Activated CD8-positive, alpha-beta memory T cell treated with anti-CD3 and anti-CD28 coated beads, Interleukin-2, amount 50 U/mL, for 4 hours (primary cell): Measurements from ENCODE around the gene C21orf58.

Source experiments
- DNase-seq: peaks from one replicate; pipeline ENCODE4 v3.0.0-alpha.2; 2020

The C21orf58 gene

DNA sequence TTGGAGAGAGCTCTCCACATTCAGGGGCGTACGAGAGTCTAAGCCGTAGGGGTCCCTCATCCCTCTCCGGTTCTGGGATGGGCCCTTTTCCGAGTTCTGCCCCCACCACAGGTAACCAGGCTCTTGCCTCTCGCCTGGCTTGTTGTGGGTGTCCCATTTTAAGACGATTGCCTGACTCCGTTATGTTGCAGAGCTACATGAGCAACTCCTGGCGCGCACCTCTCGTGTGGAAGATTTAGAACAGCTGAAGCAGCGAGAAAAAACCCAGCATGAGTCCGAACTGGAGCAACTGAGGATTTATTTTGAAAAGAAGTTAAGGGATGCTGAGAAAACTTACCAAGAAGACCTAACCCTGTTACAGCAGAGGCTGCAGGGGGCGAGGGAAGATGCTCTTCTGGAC is 29.2 kb upstream of the C21orf58 start:
- DNase-seq, result no peak

DNA sequence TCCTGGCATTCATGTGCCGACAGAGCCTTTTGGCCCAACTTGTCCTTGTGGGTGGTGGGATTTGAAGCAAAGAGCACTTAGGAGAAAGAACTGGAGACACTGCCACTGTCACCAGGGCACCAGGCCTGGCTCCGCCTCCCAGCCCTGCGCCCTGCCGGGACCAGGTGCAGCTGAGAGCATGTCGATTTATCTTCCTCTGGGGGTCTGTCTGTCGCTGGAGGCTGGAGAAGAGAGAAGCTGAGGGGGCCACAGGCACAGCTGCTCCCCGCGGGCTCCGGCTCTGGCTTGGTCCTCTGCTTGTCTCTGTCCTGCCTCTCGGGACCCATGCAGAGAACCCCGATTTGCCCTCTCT is 28.5 kb upstream of the C21orf58 start:
- DNase-seq, result no peak

DNA sequence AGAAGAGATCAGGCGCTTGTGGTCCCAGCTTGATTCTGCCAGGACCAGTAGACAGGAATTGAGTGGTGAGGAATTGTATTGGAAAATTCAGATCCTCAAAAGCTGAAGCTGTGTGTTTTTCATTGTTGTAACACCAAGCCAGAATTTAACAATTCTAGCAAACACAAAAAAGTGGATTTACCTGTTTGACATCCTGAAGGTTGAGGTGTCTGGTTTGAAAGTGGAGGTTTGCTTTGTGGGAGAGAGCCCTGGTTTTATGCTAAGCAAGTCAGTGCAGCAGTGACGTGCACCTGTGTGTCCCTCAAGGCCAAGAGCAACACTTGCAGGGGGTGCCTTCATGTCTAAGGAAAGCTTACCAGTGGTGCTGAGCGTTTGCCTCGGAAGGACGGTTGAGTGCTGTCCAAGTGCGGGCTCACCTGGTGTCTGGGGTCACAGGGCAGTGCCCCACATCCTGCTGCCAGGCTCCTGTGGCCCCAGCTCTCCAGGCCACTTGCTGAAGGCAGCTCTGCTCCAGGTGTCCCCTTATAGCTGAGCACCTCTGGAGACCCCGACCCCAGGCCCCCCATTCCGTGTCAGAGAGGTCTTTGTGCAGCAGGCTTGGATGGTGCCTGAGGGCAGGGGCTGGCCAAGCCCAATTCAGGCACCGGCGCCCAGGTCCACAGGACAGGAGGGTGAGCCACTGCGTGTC is 27.9 kb upstream of the C21orf58 start:
- DNase-seq, result no peak

DNA sequence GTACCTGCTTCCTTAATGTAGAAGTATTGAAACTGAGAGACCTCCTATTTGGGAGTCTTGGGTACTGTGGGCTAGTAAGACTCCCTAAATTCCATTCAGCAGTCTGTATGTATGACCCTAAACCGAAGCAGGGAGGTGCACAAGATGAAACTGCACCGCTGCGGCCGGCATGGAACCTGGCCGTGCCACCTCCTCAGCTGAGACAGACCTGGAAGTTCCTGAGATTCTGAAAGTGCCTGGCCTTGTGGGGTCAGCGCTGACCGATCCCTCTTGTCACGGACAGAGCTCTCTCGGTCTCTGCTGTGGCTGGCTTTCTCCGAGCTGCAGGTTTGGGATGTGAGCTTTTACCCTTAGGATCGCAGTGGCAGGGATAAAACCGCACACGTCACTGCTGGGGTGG is 27.3 kb upstream of the C21orf58 start:
- DNase-seq, result no peak

DNA sequence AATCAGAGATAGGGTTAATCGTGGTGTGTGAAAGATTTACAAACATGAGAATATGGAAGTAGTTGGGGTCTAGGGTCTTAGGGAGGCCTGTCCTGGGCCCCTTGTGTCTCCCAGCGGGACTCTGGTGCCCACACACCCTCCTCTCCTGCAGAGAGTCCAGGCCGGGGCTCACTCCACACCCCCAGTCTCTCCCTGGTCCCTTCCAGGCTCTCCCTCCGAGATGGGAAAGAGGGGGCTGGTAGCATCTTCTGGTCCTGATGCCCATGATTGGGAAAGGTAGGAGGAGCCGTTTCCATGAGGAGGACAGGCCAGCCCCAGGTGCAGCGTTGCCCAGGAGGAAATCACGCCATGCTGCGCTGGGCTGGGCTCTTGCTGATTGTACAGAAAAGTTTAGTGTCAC is 26.9 kb upstream of the C21orf58 start:
- no peak for DNase-seq

DNA sequence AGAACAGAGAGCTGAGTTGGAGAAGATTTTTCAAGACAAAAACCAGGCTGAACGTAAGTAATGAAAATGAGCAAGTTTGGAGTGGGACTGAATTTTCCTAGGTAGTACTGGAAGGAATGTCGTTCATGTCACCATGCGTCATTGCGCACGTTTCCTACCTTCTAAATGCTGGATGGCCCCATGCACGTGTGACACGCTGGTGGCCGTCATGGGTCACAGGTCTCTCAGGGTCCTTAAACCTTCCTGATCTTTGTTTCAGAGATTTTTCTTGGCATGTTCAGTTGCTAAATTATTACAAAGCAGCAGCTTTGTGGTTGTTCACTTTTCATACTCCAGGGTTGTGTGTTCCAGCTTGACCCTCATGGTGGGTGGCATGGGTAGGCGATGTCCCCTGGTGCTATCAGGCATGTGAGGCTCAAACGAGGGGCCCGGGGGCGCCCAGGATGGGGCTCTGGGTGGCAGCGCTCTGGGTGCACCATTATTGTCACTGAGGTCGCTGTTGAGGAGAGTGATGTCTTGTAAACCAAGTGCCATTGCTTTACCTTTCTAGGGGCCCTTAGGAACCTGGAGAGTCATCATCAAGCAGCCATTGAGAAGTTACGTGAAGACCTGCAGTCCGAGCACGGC is 25.6 kb upstream of the C21orf58 start:
- DNase-seq, result no peak

DNA sequence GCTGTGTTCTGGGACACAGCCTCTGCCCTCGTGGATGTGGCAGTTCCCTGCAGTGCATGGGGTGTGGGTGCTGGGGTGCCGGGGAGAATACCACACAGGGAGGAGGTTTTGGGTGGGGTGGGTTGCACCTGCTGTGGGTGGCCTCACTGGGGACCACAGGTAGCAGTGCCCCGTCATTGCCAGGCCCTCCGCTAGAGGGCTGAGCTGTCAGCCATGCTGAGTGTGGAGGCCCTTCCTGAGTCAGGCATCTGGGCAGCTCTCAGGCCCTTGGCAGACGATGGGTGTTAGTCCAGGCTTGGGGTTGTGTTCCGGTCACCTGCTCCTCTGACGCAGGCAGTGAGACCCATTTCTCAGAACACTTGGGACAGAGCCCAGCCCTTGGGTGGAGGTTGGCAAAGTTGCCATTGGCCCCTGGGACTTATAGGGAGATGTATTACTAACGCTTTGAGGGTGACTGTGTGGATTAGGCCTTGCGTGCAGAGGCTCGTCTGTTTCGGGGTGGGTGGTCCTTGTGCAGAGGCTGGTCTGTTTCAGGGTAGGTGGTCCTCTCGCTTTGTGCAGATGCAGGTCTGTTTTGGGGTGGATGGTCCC is 24.2 kb upstream of the C21orf58 start:
- no peak for DNase-seq

DNA sequence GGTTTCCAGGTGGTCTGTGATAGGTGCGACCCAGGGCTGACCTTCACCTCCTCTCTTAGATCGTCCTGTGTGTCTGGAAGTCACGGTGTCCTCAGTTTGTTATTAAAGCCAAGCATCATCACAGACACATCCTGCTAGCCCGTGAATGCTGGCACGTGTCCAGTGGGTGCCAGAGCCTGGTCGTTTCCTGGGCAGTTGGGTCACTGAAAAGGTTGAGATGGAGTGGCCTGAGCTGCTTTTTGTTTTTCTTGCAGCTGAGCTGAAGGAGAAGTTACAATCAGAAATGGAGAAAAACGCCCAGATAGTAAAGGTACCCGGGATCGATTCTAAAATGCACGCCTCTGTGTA is 23.5 kb upstream of the C21orf58 start:
- DNase-seq, result no peak

DNA sequence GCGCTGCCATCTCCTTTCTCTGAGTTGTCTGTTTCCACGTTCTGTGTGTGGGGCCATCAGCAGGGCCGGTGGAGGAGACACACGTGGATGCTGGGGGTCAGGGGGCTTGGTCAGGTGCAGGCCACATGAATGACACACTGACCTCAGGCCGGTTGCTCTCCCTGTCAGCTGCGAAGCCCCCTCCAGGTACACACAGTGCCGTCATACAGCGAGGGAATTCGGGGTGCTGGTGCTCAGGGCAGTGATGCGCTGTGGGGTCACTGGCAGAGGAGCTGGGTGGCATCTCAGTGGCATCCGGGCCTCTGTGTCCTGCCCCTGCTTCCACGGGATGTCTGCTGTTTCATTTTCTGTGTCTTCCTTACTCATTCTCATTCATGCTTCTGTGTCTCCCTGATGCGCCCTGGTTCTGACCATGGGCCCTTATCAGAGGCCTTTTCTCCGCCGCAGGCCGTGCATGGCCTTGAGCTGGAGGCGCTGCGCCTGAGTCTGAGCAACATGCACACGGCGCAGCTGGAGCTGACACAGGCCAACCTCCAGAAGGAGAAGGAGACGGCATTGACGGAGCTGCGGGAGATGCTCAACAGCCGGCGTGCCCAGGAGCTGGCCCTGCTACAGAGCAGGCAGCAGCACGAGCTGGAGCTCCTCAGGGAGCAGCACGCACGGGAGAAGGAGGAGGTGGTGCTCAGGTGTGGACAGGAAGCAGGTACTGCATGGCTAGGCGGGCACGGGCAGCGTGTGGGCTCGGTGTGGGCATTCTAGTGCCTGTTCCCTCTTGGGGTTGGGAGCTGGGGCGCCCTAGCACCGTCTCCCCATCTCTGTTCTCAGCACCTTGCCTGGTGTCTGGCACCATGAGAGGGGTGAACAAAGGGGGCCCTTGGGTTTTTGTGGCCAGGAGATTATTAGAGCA is 22.9 kb upstream of the C21orf58 start:
- DNase-seq, result no peak

DNA sequence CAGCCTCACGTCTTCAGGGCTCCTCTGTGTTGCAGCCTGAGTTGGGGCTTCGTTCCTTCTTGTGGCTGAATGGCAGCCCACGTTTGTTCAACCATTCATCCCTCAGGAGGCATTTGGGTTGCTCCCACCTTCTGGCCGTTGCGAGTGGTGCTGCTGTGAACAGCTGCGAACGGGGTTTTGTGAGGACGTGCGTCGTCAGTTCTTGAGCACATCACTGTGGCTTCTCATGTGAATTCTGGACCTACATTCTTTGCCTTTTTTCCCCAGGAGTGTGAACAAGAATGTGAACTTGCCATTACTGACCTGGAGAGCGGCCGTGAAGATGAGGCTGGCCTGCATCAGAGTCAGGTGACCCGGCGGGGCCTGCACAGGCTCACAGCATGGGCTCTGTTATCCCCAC is 22.2 kb upstream of the C21orf58 start:
- no peak for DNase-seq

DNA sequence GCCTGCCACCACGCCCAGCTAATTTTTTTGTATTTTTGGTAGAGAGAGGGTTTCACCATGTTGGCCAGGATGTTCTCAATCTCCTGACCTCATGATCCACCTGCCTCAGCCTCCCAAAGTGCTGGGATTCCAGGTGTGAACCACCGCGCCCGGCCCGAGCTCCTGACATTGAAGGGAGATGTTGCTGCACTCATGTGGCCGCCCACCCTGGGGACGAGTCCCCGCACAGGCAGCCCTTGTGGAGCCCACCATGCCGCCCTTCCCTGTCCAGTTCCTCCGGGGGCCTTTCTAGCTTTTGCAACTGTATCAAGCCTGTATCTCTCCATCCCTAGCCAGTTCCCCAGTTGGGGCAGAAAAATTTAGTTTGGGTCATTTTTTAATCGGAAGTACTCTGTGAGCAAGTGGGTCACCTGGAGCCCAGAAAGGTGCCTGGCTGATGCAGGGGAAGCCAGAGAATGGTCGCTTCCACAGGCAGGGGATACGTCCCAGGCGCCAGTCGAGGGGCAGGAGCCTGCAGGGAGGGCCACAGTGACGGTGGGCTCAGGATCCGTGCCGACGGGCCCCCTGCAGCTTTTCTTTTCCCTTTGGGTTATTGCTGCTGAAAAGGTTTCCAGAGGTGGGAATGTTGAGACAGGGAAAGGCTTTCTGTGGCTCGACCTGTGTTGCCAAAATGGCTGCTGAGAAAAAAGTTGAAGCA is 20.7 kb upstream of the C21orf58 start:
- no peak for DNase-seq

DNA sequence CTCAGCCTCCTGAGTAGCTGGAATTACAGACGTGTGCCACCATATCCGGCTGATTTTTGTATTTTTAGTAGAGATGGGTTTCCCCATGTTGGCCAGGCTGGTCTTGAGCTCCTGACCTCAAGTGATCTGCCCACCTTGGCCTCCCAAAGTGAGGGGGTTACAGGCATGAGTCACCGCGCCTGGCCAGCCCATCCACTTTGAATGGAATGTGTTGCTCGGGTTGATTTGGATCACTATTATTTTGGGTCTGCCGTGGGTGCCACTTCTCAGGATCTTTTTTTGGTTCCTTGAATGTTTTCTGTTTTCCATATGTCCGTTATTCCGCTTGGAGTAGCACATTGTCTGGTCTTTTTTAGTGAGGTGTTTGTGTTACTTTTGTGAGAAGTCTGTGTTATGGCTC is 17.3 kb upstream of the C21orf58 start:
- DNase-seq, result no peak

DNA sequence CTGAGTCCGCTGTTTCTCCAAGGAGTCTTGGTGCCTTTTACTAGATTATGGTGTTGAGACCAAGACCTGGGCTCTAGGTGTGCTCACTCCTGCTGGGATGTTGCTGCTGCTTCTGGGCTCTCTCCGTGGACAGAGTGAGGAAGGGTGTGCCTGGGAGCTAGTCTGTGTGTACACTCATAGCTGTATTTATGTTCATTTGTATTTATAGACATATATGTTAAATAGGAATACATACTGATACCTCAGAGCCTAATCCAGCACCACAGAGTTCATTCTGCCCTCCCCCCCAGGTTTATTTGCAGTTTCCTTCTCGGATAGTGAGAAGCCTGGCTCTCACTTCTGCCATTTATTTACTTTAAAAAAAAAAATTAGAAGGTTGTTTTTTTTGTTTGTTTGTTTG is 12.9 kb upstream of the C21orf58 start:
- no peak for DNase-seq

DNA sequence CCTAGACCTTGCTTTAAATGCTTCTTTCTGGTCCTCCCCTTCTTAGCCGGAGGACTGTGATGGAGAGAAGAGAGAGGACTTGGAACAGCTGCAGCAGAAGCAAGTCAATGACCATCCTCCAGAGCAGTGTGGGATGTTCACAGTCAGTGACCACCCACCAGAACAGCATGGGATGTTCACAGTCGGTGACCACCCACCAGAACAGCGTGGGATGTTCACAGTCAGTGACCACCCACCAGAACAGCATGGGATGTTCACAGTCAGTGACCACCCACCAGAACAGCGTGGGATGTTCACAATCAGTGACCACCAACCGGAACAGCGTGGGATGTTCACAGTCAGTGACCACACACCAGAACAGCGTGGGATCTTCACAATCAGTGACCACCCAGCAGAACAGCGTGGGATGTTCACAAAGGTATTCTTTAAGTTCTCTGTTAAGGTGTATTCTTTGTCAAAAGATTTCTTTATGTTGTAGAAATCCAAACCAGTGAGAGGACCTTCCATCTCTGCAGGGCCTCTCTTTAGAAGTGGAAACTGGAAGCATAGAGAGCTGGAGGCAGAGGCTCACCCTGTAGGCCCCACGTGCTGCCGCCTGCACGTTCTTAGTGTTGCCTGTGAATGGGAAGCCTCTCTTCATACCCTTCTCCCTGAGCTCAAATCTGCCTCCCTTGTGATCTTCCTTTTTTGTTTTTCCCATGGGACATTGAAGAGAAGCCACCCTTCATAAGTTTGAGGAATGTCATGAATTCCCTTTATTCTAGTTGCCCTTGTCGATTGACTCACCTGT is 10.9 kb upstream of the C21orf58 start:
- no peak for DNase-seq

DNA sequence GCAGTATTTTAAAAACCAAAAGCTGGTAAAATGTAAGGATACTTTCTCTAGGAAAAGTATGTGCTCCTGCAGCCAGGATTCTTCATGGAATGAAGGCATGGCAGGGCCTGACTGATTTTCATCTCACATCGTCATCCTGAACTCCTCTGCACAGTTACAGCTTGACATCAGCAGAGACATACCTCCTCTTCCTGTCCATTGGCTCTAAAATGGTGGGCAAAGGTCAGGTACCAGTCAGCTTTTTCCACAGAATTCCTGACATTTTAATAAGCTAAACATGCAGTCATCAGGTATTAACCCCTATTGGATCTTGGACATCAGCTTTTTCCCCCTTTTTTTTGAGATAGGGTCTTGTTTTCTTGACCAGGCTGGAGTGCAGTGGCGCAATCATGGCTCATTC is 6.1 kb upstream of the C21orf58 start:
- DNase-seq, result no peak

DNA sequence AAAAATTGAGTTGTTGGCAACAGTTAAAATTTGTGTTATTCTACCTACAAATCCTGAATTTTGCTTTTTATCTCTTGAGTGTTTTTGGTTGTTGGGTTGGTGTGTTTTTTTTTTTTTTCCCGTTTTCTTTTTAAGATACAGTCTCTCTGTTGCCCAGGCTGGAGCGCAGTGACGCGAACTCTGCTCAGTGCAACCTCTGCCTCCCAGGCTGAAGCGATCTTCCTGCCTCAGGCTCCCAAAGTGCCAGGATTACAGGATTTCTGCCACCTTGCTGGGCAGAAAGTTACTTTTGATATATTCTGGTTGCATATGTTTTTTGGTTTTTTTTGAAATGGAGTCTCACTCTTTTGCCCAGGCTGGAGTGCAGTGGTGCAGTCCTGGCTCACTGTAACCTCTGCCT is 4.5 kb upstream of the C21orf58 start:
- DNase-seq, result no peak

DNA sequence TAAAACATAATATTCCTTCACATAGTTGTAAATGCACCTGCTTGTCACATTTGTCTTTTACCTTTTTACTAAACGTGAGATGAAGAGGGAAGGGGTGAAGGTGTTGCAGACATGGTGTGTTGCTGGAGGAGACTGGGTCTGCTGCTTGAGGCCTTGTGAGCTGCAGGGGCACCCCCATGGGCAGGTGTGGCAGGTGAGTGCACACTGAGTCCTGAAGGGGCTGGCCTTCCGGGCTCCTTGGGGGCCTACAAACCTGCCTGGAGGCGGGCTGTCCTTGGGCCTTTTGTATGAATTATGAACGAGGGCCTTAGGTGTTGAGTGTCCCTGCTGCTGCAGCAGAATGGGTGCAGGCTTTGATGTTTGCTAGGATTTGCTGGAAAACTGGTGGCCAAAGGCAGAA is 4.0 kb upstream of the C21orf58 start:
- no peak for DNase-seq

DNA sequence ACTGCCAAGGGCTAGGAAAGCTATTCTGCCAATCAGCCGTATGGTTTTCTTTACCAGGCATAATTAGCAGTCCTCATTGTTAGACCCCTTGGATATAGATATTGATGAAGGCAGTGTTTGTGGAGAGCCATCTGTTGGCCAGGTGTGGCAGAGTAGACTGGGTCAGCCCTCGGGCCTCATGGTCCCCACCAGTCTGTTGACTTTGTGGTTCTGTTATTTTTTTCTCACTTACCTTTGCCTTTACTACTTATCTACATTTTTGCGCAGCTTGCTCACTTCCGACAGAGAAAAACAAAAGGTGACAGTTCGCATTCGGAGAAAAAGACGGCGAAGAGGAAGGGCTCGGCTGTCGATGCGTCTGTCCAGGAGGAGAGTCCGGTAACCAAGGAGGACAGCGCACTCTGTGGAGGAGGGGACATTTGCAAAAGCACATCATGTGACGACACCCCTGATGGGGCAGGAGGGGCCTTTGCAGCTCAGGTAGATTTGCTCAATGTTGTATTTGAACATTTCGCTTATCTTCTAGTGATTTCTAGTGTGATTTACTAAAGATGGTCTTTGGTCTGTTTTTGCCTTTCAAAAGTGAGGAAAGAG is 2.5 kb upstream of the C21orf58 start:
- no peak for DNase-seq

DNA sequence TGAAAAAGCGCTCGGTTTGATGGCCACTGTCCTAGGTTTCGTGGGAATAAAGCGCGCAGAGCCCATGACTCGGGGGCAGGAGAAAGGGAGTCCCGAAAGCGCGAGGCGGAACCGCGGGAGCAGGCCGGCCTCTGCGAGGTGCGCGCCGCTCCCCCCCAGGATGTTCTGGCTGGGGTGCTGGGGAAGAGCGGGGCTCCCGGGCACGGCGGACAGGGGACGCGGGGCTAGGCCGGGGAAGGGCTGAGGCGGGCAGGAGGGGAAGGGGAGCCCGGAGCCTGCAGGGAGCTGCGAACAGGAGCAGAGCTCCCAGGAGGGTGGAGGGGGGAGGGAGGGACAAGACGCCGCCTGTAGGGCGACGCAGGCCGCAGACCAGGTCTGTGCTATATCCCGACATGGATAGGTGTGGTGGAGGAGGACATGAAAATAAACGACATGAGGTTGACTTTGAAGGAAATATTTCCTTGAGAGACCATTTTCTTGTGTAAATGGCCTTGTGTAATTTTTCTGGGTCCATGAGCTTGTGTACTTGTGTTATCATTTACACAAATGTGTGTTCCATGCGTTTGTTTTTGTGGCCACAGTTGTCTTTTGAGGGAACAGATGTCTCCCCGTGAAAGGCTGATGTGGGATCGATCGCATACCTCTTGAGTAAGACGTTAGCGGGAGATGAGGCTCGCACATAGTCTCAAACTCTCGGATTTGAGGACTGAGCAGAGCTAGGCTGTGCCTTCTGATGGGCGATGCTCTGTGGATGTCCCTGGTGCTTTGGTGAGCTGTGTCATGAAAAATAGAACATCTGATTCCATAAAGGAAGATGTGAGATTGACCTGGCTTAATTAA is 1.6 kb upstream of the C21orf58 start:
- DNase-seq, result peak; percentile 39

DNA sequence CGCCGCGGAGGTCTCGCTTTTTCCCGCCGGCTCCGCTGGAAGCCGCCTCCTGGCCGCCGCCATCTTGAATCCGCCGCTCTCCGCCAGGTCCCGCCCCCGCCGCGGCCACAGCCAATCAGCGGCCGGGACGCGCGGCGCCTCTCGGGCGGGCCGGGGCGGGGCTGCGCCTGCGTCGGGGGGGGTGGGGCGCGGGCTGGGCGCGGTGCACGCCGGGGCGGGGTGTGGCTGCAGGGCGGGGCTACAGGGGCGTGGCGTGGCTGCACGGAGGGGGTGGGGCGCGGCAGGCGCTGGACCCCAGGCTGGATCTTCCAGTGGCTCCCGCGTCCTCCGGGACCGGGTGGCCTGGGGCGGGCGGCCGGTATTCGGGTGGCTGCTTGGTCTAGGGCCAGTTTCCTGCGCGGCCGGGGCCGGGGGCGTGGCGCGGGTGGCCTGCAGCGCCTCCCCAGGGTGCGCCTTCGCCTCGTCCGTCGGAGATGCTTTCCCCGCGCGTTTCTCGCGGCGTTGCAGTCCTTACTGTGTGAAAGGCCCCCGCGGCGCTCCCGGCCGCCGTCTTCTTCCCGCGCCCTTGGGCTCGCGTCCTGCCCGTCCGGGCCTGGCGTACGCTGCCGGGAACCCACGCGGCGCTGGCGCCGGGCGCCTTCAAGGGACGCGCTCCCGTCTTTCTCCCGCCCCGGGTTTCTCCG is 861 bp upstream of the C21orf58 start:
- DNase-seq, result peak; percentile 87
